Trophoblast cell (in vitro differentiated cells and primary cell): ENCODE results near the gene HRG.
A peak's percentile ranks its signal among the peaks of the same experiment; 100 is the strongest.

ENCODE experiments used
- DNase-seq, 2 donors: peaks; one replicate each; pipeline ENCODE4 v3.0.0-alpha.2; 2016
- H2AFZ ChIP-seq: 2 replicates; pipeline ENCODE4 v1.6.1; 2013; ENCODE audit warnings: low read length, moderate library complexity, mild to moderate bottlenecking; ENCODE audit not compliant: insufficient read depth, poor library complexity
- H2AK5ac ChIP-seq: 2 replicates; pipeline ENCODE4 v1.6.1; 2013; ENCODE audit warnings: mild to moderate bottlenecking, low read length
- H2BK120ac ChIP-seq: 2 replicates; pipeline ENCODE4 v1.6.1; 2013; ENCODE audit warnings: low read length, mild to moderate bottlenecking, moderate library complexity; ENCODE audit not compliant: insufficient read depth, poor library complexity
- H2BK12ac ChIP-seq: 2 replicates; pipeline ENCODE4 v1.6.1; 2013; ENCODE audit warnings: mild to moderate bottlenecking, low read length, moderate library complexity
- H2BK5ac ChIP-seq: 2 replicates; pipeline ENCODE4 v1.6.1; 2013; ENCODE audit warnings: low read length, low read depth, moderate library complexity, mild to moderate bottlenecking; ENCODE audit not compliant: poor library complexity
- H3K14ac ChIP-seq: 2 replicates; pipeline ENCODE4 v1.6.1; 2013; ENCODE audit warnings: mild to moderate bottlenecking, low read length
- H3K18ac ChIP-seq: 2 replicates; pipeline ENCODE4 v1.6.1; 2013; ENCODE audit warnings: mild to moderate bottlenecking, low read length
- H3K23ac ChIP-seq: 2 replicates; pipeline ENCODE4 v1.6.1; 2013; ENCODE audit warnings: low read length
- H3K27ac ChIP-seq: 2 replicates; pipeline ENCODE4 v1.5.1; 2013; ENCODE audit warnings: low read depth, mild to moderate bottlenecking, inconsistent platforms, low read length, moderate library complexity
- H3K27me3 ChIP-seq: 2 replicates; pipeline ENCODE4 v1.6.1; 2013; ENCODE audit warnings: inconsistent platforms, mild to moderate bottlenecking, low read length, moderate library complexity; ENCODE audit not compliant: insufficient read depth
- H3K36me3 ChIP-seq, 2 experiments: 1 replicate in 1 of 2; 2 replicates in 1 of 2; pipeline ENCODE4 v1.6.1; 2013; ENCODE audit warnings: low read length in 2 of 2, mild to moderate bottlenecking in 2 of 2, moderate library complexity in 1 of 2; ENCODE audit not compliant: insufficient read depth in 2 of 2, control insufficient read depth in 1 of 2
- H3K4ac ChIP-seq: 2 replicates; pipeline ENCODE4 v1.6.1; 2013; ENCODE audit warnings: low read depth, mild to moderate bottlenecking, low read length, moderate library complexity
- H3K4me1 ChIP-seq, 2 experiments: 1 replicate in 1 of 2; 2 replicates in 1 of 2; pipeline ENCODE4 v1.6.1; 2013; ENCODE audit warnings: low read length in 2 of 2, mild to moderate bottlenecking in 2 of 2, moderate library complexity in 1 of 2; ENCODE audit not compliant: insufficient read depth in 2 of 2, control insufficient read depth in 1 of 2
- H3K4me2 ChIP-seq: 2 replicates; pipeline ENCODE4 v1.6.1; 2013; ENCODE audit warnings: inconsistent platforms, mild to moderate bottlenecking, low read length, moderate library complexity
- H3K4me3 ChIP-seq: 2 replicates; pipeline ENCODE4 v1.5.1; 2013; ENCODE audit warnings: mild to moderate bottlenecking, low read depth, low read length, inconsistent platforms
- H3K79me1 ChIP-seq: one replicate; pipeline ENCODE4 v1.6.1; 2013; ENCODE audit warnings: low read length
- H3K79me2 ChIP-seq: 2 replicates; pipeline ENCODE4 v1.6.1; 2013; ENCODE audit warnings: low read length, mild to moderate bottlenecking; ENCODE audit not compliant: control insufficient read depth, insufficient read depth, poor library complexity
- H3K9ac ChIP-seq: 2 replicates; pipeline ENCODE4 v1.6.1; 2013; ENCODE audit warnings: mild to moderate bottlenecking, low read length
- H3K9me3 ChIP-seq: 2 replicates; pipeline ENCODE4 v1.6.1; 2013; ENCODE audit warnings: low read depth, mild to moderate bottlenecking, control low read depth, inconsistent platforms, low read length; ENCODE audit not compliant: insufficient read depth
- H4K12ac ChIP-seq: 2 replicates; pipeline ENCODE4 v1.6.1; 2013; ENCODE audit warnings: low read depth, mild to moderate bottlenecking, low read length, moderate library complexity
- H4K8ac ChIP-seq: 2 replicates; pipeline ENCODE4 v1.6.1; 2013; ENCODE audit warnings: low read depth, mild to moderate bottlenecking, low read length, moderate library complexity
- H4K91ac ChIP-seq: one replicate; pipeline ENCODE4 v1.6.1; 2013; ENCODE audit warnings: low read depth, mild to moderate bottlenecking, low read length, moderate library complexity
- WGBS: extraction: QIAGEN DNeasy Blood & Tissue Kit; methylation state at CpG from one replicate; pipeline ENCODE4 v1.1.7; 2013; ENCODE audit warnings: missing lambda C conversion rate; ENCODE audit not compliant: insufficient read length, insufficient coverage; ENCODE audit errors: extremely low coverage; 5-methylcytosine and 5-hydroxymethylcytosine counted together

The HRG gene

DNA sequence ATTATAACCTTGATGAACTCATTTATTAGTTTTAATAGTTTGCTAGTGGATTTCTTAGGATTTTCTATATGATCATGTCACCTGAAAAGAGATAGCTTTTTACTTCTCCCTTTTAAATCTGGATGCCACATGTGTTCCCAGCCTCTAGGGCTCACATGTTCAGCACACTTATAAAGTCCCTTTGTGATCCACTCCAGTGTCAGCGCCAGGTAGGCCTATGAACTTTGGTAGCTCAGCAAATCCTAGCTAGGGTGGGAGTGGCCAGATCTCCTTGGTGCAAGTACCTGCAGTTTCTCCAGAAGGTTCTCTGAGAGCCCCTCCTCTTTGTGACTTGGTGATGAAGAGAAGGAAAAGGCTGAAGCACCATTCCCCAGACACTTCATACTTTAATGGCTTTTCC lies 17.0 kb upstream of the HRG start:
- no peaks in the 10 kb centered on the region for H3K4me1 ChIP-seq
- no peak overlapping the region for H2BK12ac ChIP-seq
- no peaks in the 10 kb centered on the region for H3K79me1 ChIP-seq
- no peak overlapping the region for H2AK5ac ChIP-seq
- H2AFZ ChIP-seq = no peak overlapping the region
- no CpG with 5 or more reads among the region's 1 CpG for WGBS
- H3K27ac ChIP-seq = no peak overlapping the region
- H3K4me3 ChIP-seq = no peak overlapping the region
- H3K23ac ChIP-seq = no peak overlapping the region
- no peak overlapping the region for H4K8ac ChIP-seq
- no peaks in the 10 kb centered on the region for H3K27me3 ChIP-seq
- H3K9ac ChIP-seq = no peak overlapping the region
- H3K36me3 ChIP-seq = no peaks in the 10 kb centered on the region
- no peak for DNase-seq
- no peak overlapping the region for H2BK5ac ChIP-seq
- H2BK120ac ChIP-seq = no peak overlapping the region
- H3K79me2 ChIP-seq = no peaks in the 10 kb centered on the region
- no peak overlapping the region for H3K18ac ChIP-seq
- no peak overlapping the region for H3K14ac ChIP-seq
- no peak overlapping the region for H3K4ac ChIP-seq
- no peak overlapping the region for H4K12ac ChIP-seq
- H4K91ac ChIP-seq = no peak overlapping the region
- no peaks in the 10 kb centered on the region for H3K9me3 ChIP-seq
- H3K4me2 ChIP-seq = no peak overlapping the region

DNA sequence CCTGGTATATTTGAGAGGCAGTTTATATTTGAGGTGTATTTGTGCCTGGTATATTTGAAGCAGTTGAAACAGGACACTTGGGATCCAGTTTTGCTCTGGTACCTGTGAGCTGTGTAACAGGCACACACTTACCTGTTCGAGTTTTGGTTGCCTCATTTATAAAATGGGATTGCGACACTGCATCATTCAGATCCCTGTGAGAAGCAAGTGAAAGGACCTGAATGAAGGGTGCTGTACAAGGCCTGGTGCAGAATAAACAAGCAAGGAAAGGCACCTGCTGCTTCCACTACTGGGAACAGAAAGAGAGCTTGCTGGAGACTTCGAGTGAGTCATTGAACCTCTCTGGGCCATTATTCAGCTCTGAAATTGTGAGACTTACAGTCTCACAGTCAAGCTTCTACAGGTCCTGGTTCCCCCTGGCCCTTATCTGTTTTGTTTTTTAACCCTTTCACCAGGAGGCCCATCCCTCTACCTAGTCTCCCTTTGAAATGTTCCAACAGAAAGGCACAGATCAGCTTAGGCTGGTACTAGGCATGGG lies 14.1 kb upstream of the HRG start:
- Histone ChIP-seq H3K4me2 (no peak overlapping the region), H3K14ac (no peak overlapping the region), H4K12ac (no peak overlapping the region), H3K4me1 (no peaks in the 10 kb centered on the region), H3K36me3 (no peaks in the 10 kb centered on the region), H2BK5ac (no peak overlapping the region), H3K18ac (no peak overlapping the region), H3K4me3 (no peak overlapping the region), H3K4ac (no peak overlapping the region), H3K79me1 (no peaks in the 10 kb centered on the region), H3K9ac (no peak overlapping the region), H4K8ac (no peak overlapping the region), H2AK5ac (no peak overlapping the region), H3K9me3 (no peaks in the 10 kb centered on the region), H4K91ac (no peak overlapping the region), H2BK120ac (no peak overlapping the region), H2AFZ (no peak overlapping the region), H3K23ac (no peak overlapping the region), H3K79me2 (no peaks in the 10 kb centered on the region), H3K27me3 (no peaks in the 10 kb centered on the region), H3K27ac (no peak overlapping the region), H2BK12ac (no peak overlapping the region)
- WGBS = no CpG with 5 or more reads among the region's 3 CpGs
- DNase-seq = no peak

DNA sequence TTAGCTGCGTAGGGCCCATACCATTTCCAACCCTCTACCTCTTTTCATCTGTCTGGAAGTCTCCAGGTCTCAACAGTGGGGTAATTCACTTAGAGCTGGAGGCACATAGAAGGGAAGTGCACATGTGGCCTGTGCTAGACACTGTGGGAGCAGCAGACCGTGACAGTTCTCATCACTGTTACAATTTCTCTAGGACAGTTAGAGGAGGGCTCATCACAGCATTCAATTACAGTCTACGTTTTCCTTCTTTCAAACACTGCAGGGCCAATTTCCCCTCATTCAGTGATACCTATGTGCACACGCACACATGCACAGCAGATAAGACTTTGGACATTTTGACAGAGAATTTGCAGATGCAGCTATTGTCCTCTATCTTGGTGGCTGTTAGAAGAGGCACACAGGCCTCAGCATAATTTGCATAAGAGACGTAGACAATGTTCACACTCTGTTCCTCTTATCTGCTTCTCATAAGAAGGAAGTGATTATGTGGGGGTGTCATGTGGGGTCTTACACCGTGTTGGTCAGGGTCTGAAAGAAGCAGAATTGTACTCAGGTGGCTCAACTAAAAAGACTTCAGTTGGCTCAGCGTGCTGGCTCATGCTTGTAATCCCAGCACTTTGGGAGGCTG lies 12.6 kb upstream of the HRG start:
- H2AK5ac ChIP-seq = no peak overlapping the region
- H3K79me1 ChIP-seq = no peaks in the 10 kb centered on the region
- WGBS = no CpG with 5 or more reads among the region's 7 CpGs
- no peaks in the 10 kb centered on the region for H3K27me3 ChIP-seq
- H3K27ac ChIP-seq = no peak overlapping the region
- no peak overlapping the region for H3K9ac ChIP-seq
- H3K9me3 ChIP-seq = no peaks in the 10 kb centered on the region
- no peaks in the 10 kb centered on the region for H3K79me2 ChIP-seq
- no peak overlapping the region for H3K23ac ChIP-seq
- H2AFZ ChIP-seq = no peak overlapping the region
- DNase-seq = no peak
- no peaks in the 10 kb centered on the region for H3K36me3 ChIP-seq
- H3K4me3 ChIP-seq = no peak overlapping the region
- H3K4me2 ChIP-seq = no peak overlapping the region
- no peaks in the 10 kb centered on the region for H3K4me1 ChIP-seq
- H4K8ac ChIP-seq = no peak overlapping the region
- no peak overlapping the region for H3K4ac ChIP-seq
- H3K14ac ChIP-seq = no peak overlapping the region
- H4K91ac ChIP-seq = no peak overlapping the region
- no peak overlapping the region for H2BK5ac ChIP-seq
- no peak overlapping the region for H3K18ac ChIP-seq
- no peak overlapping the region for H2BK12ac ChIP-seq
- H2BK120ac ChIP-seq = no peak overlapping the region
- no peak overlapping the region for H4K12ac ChIP-seq

DNA sequence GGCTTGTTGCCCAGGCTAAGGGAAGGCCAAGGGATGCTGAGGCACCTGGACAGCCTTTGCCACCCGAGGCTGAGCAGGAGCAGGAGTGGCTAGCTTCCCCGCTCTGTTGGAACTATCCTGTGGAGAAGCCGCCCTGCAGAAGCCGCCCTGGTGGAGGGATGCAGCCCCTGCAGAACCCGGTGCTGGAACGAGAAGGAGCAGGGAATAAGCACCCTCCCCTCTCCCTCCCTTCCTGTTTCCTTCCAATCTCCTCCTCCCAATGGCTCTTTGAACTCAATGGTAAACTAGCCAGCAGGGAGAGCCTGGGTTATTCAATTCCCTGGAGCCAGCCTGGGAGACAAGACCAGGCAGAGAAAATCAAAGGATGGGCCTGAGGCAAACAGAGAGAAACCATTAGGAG lies 11.8 kb upstream of the HRG start:
- Histone ChIP-seq H4K8ac (peak overlapping the region; percentile 50), H3K14ac (no peak overlapping the region), H3K4ac (no peak overlapping the region), H2AK5ac (no peak overlapping the region), H2BK12ac (no peak overlapping the region), H4K12ac (no peak overlapping the region), H2BK5ac (no peak overlapping the region), H3K79me1 (no peaks in the 10 kb centered on the region), H3K4me1 (no peaks in the 10 kb centered on the region), H3K9ac (no peak overlapping the region), H3K27me3 (no peaks in the 10 kb centered on the region), H2BK120ac (no peak overlapping the region), H3K4me2 (no peak overlapping the region), H3K36me3 (no peaks in the 10 kb centered on the region), H3K23ac (no peak overlapping the region), H3K27ac (no peak overlapping the region), H3K18ac (no peak overlapping the region), H3K79me2 (no peaks in the 10 kb centered on the region), H3K4me3 (no peak overlapping the region), H4K91ac (no peak overlapping the region), H2AFZ (no peak overlapping the region), H3K9me3 (no peaks in the 10 kb centered on the region)
- no peak for DNase-seq
- WGBS = no CpG with 5 or more reads among the region's 6 CpGs
